IPS-NIHi11 (cell line): ENCODE results near the gene KDM2A.

Experiments
- DNase-seq: peaks from one replicate; pipeline ENCODE4 v3.0.0; 2012; ENCODE audit warnings: mixed read lengths, low spot score

The KDM2A gene

DNA sequence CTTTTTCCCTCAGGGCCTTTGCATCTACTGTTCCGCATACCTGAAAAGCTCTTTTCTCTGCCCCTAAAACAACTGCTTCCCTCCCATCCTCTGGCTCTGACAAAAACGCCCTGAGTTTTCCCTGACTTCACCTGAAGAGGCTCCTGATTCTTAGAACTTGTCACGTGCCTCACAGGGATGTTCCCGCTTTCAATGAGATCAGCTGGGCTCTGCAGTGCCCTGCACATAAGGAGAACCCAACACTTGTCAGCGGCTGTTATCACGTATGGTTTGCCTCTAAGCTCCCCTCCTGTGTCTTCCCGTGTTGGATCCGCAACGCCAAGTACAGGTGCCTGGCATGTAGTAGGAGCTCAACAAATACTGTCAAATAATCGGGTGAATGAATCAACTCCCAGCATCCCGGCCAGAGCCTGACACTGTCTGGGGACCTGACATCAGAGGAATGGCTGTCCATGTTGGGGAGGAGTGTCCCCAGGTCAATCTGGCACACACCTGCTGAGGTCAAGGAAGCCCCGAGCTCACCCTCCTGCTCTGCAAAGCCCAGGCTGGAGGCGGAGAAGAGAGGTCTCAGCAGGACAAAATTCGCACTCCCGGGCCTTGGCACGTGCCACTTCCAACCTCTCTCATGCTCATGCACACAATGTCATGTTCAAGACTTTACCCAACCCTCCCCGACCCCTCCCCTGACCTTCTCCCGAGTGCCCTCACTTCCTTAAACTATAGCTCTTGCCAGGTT is 143.1 kb downstream of the KDM2A start:
- DNase-seq, result no peak

DNA sequence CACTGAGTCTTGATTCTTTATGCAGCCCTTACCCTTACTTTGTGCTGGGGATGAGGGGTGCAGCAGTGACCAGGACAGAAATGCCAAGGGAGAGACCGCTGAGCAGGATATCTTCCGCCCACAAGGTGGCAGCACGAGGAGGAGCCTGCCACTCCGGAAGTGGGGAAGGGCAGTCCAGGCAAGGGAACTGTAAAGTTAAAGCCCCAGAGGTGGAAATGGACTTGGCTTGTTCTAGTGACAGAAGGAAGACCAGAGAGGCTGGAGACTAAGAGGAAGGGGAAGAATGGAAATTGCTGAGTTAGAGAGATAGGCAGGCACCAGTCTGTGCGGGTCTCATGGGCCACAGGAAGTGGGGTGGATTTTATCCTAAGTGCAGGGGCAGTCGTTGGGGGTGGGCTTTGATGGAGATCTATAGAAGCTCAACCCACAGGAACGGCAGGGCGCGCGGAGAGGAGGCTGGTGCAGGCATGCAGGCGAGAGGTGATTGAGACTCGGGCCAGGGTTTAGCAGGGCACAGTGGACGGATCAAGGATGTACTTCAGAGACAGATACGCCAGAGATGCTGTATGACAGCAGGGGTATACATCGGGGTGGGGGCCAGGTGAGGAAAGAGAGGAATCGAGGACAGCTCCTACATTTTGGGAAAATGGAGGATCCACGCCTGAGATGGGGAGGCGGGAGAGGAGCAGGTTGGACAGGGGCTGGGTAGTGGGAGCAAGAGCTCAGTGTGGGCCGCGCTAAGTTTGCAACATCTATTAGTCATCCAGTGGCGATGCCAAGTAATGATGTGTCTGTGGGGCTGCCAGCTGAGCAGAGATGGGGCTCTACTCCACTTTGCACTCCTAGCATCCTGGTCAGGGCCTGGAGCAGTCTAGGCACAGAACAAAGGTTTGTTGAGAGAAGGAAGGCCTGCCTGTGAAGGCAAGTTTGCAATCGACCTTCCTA is 143.9 kb downstream of the KDM2A start:
- peak; percentile 91 for DNase-seq

DNA sequence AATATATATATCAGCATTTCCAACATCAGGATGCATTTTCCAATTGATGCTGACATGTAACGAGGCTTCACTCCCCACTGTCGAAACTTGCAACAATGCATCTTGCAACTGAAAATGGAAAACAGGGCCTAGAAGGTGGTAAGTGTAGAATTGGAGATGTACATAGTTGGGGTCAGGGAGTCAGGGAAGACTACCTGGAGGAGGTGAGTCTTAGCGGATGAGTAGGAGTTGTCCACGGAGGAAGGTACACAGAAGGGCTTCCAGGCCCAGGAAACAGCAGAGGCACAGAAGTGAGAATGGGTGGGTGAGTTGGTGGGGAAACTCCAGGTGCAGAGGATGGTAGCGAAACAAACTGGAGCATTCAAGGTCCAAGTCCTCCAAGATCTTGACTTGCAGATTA is 145.2 kb downstream of the KDM2A start:
- no peak for DNase-seq

DNA sequence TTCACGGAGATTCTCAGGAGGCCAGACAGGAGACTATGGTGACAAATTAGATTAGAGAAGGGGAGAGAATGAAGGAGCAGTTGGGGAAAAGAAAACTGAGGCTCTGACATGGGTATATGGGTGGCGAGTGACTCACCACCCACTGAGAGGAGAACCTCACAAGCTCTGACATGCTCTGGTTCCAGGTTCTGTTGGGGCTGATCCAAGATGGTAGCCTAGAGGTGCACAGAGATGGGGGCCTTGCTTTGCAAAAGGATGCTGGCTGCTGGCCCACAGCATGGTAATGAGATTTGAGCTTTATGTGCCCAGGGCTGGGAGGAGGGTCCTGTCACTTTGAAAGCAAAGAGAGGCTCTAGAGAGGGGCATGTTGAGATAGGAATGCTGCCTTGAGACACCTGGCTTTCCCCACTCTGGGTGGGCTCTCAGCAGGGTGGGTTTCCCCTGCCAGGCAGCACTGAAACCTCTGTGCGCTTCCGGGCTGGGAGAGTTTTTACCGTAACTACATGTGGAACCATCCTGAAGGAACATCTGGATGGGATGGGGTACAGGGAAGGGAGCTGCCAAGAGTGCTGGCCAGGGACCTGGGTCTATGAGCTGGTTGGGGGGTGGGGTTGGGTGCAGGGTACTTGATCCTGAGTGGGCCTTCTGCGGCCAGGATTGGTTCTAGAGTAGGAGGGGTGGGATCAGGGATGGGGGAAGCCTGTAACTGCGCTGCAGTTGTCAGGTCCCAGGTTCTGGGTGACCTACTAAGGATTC is 146.0 kb downstream of the KDM2A start:
- no peak for DNase-seq

DNA sequence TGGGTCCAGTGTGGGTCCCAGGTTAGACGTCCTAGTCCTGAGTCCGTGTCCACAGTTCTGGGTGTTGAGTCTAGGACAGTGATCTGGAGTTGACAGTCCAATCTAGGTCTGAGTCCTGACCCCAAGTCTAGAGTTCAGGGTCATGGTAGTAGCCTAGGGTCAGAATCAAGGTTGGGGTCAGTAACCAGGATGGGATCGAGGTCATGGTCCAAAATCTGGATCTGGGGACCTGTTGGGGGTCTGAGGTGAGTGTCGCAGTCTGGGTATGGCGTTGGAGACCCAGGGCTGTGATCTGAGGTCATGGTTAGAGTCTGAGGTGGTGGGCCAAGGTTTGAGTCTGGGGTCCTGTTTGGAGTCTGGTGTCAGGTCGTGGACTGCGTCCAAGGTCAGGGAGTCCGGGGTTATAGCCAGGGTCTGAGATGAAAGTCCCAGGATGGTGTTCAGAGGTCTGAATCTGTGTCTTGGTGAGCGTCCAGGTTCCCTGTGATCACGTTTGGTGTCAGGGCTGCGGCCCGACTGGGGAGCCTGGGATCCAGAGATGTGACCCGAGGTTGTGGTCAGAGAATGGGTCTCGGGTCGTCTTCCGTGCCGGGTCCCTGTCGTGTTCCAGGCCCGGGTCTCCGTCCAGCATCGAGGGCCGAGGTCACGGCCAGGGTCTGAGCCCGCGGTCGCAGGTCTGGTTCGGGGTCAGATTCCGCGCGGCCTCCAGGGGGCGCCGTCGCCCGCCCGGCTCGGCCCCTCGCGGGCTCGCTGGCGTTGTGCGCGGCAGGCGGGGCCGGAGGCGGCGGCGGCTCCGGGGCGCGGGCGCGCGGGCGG is 146.8 kb downstream of the KDM2A start:
- DNase-seq, result peak; percentile 93

DNA sequence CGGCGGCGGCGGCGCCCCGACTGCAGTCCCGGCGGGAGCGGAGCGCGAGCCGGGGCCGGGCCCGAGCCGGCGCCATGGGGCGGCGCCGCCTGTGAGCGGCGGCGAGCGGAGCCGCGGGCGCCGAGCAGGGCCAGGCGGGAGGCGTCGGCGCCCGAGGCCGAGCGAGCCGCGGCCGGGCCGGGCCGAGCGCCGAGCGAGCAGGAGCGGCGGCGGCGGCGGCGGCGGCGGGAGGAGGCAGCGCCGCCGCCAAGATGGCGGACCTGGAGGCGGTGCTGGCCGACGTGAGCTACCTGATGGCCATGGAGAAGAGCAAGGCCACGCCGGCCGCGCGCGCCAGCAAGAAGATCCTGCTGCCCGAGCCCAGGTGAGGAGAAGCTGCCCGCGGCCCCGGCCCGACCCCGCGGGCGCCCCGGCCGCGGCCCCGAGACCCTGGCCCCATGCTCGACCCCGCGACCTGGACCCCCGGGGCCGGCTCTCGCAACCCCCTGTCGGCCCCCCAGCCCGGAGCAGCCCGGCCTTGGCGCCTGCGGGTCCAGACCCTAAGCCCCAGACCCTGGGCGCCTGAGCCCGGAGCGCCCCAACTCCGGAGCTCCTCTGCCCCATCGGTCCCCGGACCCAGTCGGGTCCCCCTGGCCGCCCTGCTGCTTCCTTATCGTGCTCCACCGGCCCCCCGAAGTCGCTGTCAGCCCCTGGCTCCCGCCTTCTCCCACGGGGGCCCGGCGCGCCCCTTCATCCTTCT is 147.6 kb downstream of the KDM2A start, which contains the start of gene GRK2:
Gene GRK2 (plus strand): TSS at position 25 of the 739 bp plus-strand sequence. CDS start 227 bp downstream, at position 252.
- DNase-seq, result no peak

DNA sequence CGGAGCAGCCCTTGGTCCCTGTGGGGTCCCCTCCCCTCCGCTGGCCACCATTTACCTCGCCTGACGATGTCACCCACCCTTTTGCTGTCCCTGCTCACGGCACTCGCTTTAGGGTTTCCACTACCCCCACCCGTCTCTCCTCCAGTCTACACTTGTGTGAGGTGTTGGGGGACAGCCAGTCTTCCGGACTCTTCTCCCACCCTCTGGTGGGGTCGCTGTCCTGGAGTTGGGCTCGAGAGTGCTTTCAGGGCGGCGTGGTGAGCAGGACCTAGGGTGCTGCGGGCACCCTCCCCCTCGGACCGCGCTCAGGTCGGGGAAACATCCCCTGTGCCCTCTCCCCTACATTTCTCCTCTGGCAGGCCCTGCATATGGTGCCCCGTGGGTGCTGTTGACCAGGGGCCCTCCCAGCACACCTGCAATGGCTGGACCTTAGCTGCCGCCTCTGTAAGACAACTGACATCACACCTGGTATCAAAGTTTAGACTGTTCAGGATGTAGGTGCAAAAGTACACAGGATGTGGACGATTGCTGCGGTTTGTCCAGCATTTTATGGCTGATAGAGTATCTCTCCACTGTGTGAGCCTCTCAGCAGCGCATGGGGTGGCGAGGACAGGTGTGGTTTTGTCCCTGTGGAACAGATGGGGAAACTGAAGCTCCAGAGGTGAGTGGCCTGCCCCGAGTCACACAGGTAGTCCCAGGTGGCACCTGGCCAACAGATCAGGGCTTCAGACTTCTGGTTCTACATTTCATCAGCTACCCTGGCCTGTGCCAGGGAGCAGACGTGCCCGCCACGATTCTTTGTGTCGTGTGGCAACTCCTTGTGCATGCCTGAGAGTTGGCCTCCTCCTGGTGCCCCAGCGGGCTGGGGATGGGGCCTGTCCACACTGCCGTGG is 148.4 kb downstream of the KDM2A start:
- DNase-seq, result no peak

DNA sequence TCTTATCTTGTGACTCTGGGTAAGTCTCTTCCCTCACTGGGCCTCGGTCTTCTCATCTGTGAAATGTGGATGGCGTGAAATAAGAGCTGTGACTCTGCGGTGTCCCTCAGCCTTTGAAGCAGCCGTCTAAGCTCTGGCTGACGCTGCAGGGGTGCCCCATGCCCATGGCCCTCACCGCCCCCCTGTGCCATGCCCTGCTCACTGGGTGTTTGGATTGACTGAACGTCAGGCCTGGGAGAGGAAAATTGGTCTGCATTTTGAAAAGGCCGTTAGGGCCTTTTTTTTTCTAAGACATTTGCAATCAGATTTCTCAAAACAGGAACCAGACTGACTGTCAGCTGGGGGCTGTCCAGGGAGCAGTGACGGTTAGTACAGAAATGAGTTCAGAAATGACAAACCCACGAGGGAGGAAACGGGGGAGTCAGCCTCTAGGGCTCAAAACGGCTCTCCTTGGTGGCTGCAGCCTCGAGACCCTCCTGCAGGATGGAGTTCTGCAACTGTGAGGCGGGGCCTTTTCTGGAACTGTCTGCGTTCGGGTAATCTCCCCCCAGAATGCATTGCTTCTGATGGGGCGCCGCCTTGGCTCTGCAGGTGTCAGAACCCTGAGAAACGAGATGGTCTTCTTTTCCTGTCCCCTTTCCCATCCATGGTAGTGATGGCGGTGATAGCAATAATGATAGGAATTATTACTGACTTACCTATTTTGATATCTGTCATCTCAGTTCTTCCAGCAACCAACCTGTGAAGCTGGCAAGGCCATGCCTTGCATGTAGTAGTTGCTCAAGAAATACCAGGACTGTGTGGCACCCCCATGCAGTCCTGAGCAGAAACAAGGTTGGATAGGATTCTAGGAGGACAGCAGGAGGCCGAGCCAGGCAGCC is 149.3 kb downstream of the KDM2A start:
- no peak for DNase-seq

DNA sequence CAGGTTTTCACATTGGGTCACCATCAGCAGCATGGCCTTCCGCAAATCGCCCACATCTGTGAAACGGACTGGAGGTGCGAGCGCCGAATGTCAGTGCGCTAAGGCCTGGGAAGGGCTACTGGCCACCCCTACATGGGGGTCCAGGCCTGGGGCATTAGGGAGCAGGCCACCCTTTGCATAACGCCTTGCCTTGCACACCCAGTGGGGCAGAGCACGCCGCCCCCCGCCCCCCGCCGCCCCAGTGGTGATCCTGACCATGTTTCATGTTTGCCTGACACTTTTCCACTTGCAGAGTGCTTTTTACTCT is 149.9 kb downstream of the KDM2A start:
- no peak for DNase-seq

DNA sequence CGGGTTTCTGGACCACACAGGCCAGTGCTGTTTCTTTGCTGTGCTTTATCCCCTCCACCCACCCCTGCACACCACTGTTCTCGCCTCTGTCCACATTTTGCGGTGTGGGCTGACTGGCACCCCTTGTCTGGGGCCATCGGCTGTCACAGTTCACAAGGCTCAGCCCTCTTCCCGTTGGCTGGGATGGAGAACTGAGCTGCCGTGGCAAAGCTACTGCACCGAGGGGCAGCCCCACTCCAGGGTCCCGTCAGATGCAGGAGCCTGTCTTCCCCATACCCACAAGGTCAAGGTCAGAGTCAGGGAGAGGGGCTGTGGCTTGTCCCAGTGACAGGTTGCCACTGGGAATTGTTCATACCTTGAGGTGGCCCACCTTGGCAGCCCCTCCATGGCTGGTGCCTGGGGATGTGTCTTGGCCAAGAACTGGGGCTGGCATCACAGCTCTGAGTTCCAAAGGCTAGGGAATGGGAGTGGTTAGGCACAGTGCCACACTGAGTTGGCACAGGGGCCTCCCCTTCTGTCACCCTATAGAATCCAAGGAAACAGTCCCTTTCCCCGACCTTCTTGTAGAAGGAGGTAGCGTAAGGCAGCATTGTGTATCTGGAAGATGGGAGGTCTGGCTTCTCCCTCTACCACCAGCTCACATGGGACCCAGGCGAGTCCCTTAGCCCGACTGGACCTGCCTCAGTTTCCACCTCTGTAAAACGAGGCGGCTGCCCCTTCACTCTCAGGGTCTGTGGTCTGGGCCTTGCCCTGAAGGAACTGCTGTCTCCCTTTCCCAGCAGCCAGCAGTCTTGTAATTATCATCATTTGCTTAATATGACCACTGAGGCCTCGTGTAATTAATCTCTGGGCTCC is 150.6 kb downstream of the KDM2A start:
- no peak for DNase-seq

DNA sequence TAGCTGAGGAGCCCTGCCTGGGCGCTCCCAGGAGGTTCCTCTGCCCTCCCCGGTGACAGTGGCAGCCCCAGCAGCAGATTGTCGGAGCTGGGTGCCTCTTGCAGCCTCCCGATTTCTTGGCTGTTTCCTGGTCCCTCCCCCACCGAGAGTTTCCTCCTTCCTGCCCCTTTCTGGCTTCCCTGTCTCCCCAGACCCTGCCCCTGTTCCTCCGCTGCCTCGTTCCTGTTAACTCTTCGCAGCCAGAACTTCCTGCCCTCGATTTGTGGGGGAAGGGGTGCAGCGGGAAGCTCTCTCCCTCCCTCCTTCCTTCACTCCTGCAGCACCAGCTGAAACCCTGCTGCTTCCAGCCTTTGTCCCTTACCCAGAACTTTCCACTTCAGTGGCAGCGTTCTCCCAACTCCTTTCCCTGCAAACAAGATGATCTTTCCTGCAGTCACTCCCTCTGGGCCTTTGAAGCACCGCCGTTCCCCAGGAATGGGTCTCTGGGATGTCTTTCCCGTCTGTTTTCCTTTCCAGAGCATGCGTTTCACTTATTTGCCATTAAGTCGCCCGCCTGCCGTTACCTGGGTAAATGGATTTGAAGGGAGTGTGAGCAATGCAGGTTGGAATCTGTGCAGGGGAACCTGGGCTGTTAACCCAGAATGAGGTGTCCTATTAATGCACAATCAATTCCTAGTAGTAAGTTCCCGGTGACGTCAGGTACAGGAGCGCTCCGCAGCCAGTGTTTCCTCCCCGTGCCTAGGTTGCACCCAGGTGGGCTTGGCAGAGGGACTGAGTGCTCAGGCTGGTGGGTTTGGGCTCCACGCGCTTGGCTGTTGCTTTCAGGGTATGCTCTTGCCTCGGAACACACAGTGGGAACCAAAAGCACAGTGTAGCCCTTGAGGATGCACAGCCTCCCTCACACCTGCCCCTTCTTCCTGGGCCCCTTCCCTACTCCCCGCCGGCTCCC is 151.5 kb downstream of the KDM2A start:
- peak; percentile 72 for DNase-seq

DNA sequence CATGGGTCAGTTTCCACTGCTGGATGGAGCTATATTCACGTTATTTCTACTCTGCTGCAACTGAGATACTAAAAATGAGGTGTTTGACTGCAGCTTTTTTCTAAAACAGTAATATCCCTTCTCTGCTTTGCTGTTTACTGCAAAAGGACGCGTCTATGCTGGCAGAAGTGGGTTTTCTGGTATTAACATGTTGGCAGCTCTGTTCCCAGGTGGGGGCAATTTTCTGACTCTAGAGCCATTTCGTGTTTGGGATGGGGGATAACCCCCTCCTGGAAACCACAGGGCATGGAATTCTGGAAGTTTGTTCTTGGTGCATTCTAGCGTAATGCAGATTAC is 152.1 kb downstream of the KDM2A start:
- DNase-seq, result no peak

DNA sequence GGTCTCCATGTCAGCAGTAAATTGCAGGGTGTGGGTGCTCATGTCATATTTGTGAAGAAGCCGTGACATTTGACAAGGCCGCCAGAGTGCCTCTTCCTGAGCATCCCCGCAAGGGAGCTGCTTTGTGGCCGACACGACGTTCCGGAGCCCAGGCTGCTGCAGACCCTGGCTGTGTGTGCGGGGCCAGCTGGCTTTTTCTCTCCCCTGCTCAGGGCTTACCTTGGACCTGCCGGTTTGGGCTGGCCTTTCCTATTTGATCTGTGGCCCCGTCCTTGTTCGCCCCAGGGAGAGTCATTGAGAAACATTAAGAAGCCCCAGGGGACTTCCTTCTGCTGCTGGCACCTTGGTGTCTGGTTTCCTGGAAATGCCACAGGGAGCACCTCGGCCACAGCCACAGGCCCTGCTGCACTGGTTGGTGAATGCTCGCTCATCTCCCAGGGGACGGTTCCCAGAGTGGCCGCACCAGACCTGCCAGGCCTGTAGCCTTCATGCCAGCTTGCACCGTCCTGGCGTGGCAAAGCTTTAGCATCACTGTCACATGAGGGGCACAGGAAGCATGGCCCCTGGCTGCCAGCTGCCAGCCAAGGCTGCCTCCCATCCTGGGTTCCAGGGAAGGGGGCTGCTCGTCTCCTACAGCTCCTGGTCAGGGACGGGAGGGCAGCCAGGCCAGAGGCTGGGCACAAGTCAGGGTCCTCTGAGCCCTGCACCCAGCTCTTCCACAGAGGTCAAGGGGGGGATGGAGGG is 152.7 kb downstream of the KDM2A start:
- no peak for DNase-seq

DNA sequence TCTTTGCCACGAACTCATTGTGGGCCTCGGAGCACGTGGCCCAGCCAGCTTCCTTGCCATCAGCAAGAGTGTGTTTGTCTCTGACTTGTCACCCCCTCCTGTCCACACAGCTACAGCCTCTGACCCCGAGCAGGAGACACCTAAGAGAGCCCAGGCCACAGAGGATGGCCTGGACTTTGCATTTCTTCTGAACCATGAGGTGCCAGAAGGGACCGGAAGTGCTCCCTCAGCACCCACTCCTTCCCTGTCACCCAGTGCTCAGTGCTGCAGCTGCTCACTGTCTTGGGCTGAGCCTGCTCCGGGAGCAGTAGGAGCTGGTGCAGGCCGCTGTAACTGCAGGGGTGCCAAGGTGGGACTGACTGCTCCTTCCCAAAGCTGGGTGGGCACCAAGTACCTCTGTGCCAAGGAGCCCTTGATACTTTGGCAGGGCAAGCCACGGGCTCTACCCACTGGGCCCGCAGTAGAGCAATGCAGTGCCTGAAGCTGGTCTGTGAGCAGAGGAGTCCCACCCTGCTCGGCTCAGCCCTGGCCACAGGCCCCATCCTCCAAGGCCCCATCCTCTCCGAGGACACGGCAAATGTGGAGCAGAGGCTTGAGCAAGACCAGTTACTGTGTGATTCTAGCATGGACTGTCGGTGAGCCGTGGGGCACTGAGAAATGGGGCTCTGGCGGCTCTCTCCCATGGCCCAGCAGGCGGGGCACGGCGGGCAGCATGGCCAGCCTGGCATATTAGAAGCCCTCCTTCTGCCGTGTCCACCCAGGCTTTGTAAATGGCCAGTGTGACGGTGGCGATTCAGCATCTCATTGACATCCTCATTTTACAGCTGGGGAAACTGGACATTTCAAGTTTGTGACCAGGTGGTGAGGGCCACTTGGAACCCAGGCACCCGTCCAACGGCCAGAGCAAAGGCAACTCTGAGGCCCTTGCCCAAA is 153.5 kb downstream of the KDM2A start:
- no peak for DNase-seq
